Lung (tissue), 12 donors: Measurements from ENCODE around the gene MUSTN1. TPM values are rescaled to one million over a fixed set of nuclear protein-coding genes. Genes with fewer than 3 reads are reported as not detected.

Source experiments
- ATAC-seq: fragments of 200-7000 bp; cut with Tn5 transposase; one replicate; pipeline ENCODE4 v1.9.1; 2020; ENCODE audit warnings: moderate number of reproducible peaks; ENCODE audit not compliant: insufficient read depth, low FRiP score
- DNase-seq, 3 donors: peaks; one replicate each; pipeline ENCODE4 v3.0.0-alpha.2; 2013 to 2017
- H3K27ac ChIP-seq, 2 donors: one replicate each; pipeline ENCODE4 v1.5.1; 2013; ENCODE audit warnings: mild to moderate bottlenecking in 2 of 2, moderate library complexity in 2 of 2, control low read depth in 1 of 2, inconsistent platforms in 1 of 2, low read depth in 1 of 2, low read length in 1 of 2
- H3K27me3 ChIP-seq, 3 donors: one replicate each; pipeline ENCODE4 v1.5.1; 2013; ENCODE audit warnings: low read length in 2 of 3; ENCODE audit not compliant: control insufficient read depth in 3 of 3, insufficient read depth in 3 of 3
- H3K36me3 ChIP-seq, 4 donors: one replicate each; pipeline ENCODE4 v1.5.1; 2013; ENCODE audit warnings: low read length in 4 of 4, mild to moderate bottlenecking in 1 of 4, moderate library complexity in 1 of 4; ENCODE audit not compliant: control insufficient read depth in 4 of 4, insufficient read depth in 4 of 4
- H3K4me1 ChIP-seq, 5 donors: one replicate each; pipeline ENCODE4 v1.5.1; 2013; ENCODE audit warnings: low read length in 5 of 5, mild to moderate bottlenecking in 2 of 5, moderate library complexity in 1 of 5; ENCODE audit not compliant: control insufficient read depth in 5 of 5, insufficient read depth in 5 of 5
- H3K4me3 ChIP-seq: one replicate; pipeline ENCODE4 v1.5.1; 2013; ENCODE audit warnings: mild to moderate bottlenecking, control low read depth, moderate library complexity
- H3K9ac ChIP-seq, 2 donors: one replicate each; pipeline ENCODE4 v1.5.1; 2013; ENCODE audit warnings: low read length in 2 of 2, control low read depth in 1 of 2; ENCODE audit not compliant: insufficient read depth in 1 of 2
- H3K9me3 ChIP-seq, 4 donors: one replicate each; pipeline ENCODE4 v1.5.1; 2013; ENCODE audit warnings: low read length in 3 of 4, mild to moderate bottlenecking in 1 of 4, moderate library complexity in 1 of 4; ENCODE audit not compliant: control insufficient read depth in 4 of 4, insufficient read depth in 3 of 4
- WGBS, 2 donors: extraction: QIAGEN DNeasy Blood & Tissue Kit; methylation state at CpG; one replicate each; pipeline ENCODE4 v1.1.7; 2013; 5-methylcytosine and 5-hydroxymethylcytosine counted together
- polyA plus RNA-seq, 2 donors: library from polyadenylated mRNA; stranded (reverse); fragments of 200-250 nt; gene quantifications; one replicate each; pipeline ENCODE4 v1.2.1, GENCODE V29; 2013
- total RNA-seq, 2 donors: library from RNA; depleted of rRNA in 1 of 2; stranded (reverse); fragments of >200 nt in 1 of 2; gene quantifications; one replicate each; pipeline ENCODE4 v1.2.1, GENCODE V29; 2014 to 2021
- TF ChIP-seq, protein P1 (sequence below): IDR thresholded peaks from 2 replicates; pipeline ENCODE4 v1.5.1; 2012; ENCODE audit warnings: mild to moderate bottlenecking; ENCODE audit errors: control extremely low read depth, extremely low read depth
- donor health status: control.
- donor health status: control.
- donor health status: Bipolar disorder and iron deficiency.
- donor health status: healthy.
- donor health status: DM: yes; HTN: yes; CAD: no.

MUSTN1 gene
- total and polyA plus RNA-seq, 4 donors: 3.3 to 39.0 (median 7.8) TPM

DNA sequence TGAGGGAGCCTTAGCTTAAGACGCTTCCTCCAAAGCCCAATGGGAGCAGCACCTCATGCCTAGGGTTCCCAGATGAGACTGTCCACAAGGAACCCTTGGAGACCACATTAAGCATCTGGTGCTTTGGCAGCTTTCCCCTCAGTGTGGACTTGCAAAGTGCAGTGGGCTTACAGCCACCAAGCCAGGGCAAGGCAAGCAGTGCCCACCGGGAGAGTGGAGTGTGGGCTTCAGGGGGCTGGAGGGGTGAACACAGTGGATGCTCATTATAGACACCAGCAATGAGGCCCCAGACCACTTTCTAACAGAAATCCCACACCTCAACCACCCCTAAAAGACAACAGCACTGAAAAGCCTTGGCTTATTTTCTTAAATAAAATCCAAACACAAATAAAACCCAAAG lies 9.1 kb upstream of the MUSTN1 start:
- TF ChIP-seq, protein P1, sequence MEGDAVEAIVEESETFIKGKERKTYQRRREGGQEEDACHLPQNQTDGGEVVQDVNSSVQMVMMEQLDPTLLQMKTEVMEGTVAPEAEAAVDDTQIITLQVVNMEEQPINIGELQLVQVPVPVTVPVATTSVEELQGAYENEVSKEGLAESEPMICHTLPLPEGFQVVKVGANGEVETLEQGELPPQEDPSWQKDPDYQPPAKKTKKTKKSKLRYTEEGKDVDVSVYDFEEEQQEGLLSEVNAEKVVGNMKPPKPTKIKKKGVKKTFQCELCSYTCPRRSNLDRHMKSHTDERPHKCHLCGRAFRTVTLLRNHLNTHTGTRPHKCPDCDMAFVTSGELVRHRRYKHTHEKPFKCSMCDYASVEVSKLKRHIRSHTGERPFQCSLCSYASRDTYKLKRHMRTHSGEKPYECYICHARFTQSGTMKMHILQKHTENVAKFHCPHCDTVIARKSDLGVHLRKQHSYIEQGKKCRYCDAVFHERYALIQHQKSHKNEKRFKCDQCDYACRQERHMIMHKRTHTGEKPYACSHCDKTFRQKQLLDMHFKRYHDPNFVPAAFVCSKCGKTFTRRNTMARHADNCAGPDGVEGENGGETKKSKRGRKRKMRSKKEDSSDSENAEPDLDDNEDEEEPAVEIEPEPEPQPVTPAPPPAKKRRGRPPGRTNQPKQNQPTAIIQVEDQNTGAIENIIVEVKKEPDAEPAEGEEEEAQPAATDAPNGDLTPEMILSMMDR: no peak
- no peak for DNase-seq
- Histone ChIP-seq H3K36me3 (peaks cover 0 to 39% (median 17%) of the 10 kb centered on the region in 4 donors), H3K27ac (no peak overlapping the region), H3K9me3 (no peaks in the 10 kb centered on the region), H3K4me1 (peaks cover 0 to 21% (median 9%) of the 10 kb centered on the region in 5 donors), H3K9ac (no peak overlapping the region), H3K4me3 (no peak overlapping the region), H3K27me3 (no peaks in the 10 kb centered on the region)
- 91 to 93% methylated on average over 2 of the region's 2 CpGs for WGBS, 2 donors
- ATAC-seq: no peak

DNA sequence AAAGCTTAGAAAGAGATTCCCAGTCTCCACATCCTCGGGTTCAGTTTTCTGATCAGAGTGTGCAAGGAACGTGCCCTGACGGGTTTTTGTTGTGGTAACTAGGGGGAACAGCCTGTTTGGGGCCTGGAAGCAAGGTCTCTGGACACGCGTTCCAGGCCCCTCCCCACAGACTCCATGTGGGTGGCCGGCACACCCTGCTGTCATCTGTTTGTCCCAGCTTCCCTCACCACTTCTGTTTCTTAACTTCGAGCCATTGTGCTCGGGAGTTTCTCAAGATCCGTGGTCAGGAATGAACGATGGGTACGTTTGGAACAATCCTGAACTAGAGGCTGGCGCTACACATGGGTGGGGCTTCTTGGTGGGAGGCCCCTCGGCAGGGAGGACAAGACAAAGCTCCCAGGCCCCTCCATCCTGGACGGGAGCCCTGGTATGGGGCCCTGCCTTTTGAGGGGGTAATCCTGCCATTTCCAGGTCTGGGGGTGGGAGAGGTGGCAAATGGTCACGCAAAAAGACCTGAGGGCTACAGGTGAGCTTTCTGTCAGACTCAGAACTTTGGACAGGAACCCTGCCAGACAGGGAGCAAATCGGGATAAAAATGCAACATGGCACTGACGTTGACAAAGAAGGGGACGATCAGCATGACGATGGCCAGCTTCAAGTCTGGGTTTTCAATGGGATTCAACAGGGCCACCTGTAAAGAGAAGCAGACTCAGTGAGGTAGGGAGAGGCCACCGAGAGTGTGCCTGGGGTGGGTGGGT lies 8.5 kb upstream of the MUSTN1 start:
- Histone ChIP-seq H3K9ac (no peak overlapping the region), H3K27me3 (no peaks in the 10 kb centered on the region), H3K36me3 (peaks cover 0 to 33% (median 16%) of the 10 kb centered on the region in 4 donors), H3K27ac (no peak overlapping the region), H3K9me3 (no peaks in the 10 kb centered on the region), H3K4me1 (peaks cover 0 to 21% (median 9%) of the 10 kb centered on the region in 5 donors), H3K4me3 (no peak overlapping the region)
- ATAC-seq (no peak), DNase-seq (peak; percentile 43 to 49 (median 45))
- TF ChIP-seq, protein P1: no peak
- 56 to 68% methylated on average over 20 of the region's 20 CpGs for WGBS, 2 donors

DNA sequence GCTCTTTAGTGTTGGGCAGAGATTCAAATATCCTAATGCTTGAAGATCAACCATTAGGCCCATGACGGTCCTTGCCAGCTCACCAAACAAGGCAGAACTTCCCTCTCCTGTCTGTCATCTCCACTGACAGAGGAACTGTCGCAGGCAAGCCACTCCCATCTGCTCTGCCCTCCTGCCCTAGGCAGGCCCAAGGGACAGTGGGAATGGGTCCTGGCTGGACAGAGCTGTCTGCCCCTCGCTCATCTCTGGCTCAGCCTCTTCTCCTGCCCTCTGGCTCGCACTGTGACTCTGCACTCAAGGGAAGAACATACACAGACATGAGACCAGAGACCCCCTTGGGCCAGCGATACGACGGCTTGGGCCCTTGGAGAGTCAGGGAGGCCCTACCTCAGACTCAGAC lies 7.6 kb upstream of the MUSTN1 start:
- H3K9ac ChIP-seq: no peak overlapping the region
- no peak for DNase-seq

More for the DNA sequence above, 7.6 kb upstream of the MUSTN1 start:
- Histone ChIP-seq H3K4me1 (peaks cover 0 to 21% (median 9%) of the 10 kb centered on the region in 5 donors), H3K4me3 (no peak overlapping the region), H3K36me3 (peaks cover 0 to 34% (median 15%) of the 10 kb centered on the region in 4 donors), H3K27ac (no peak overlapping the region), H3K27me3 (no peaks in the 10 kb centered on the region), H3K9me3 (no peaks in the 10 kb centered on the region)
- TF ChIP-seq, protein P1: no peak
- 67 to 68% methylated on average over 7 of the region's 7 CpGs for whole genome bisulfite sequencing, 2 donors
- ATAC-seq: no peak
